WTC11 (cell line): ENCODE data around the gene ARHGEF25. TPM values are rescaled to one million over a fixed set of nuclear protein-coding genes. Genes with fewer than 3 reads are reported as not detected.

Experiments used
- ATAC-seq: fragments of 200-7000 bp; cut with Tn5 transposase; 2 replicates; pipeline ENCODE4 v1.10.0; 2021; ENCODE audit warnings: mild to moderate bottlenecking, moderate library complexity
- CTCF ChIA-PET: fragments of 300-600 bp; sonication (Branson Sonifier 250); formaldehyde crosslinking; loops from one replicate; lab custom pipeline; 2021; ENCODE audit warnings: antibody characterized with exemption; lab: Charles Lee
- POLR2A ChIA-PET: fragments of 350-600 bp; sonication (Branson Sonifier 250); formaldehyde crosslinking; loops from one replicate; lab custom pipeline; 2021; ENCODE audit warnings: antibody characterized with exemption; lab: Charles Lee
- DNase-seq: peaks from one replicate; pipeline ENCODE4 v3.0.0; 2021; ENCODE audit warnings: low spot score
- H3K27ac Mint-ChIP-seq: 2 replicates; pipeline ENCODE4 v1.8.0; 2021; ENCODE audit warnings: mixed read lengths
- H3K27me3 Mint-ChIP-seq: 2 replicates; pipeline ENCODE4 v1.8.0; 2021; ENCODE audit warnings: low read depth, mild to moderate bottlenecking, moderate library complexity, mixed read lengths
- H3K36me3 Mint-ChIP-seq: 2 replicates; pipeline ENCODE4 v1.8.0; 2021; ENCODE audit warnings: mixed read lengths
- H3K4me1 Mint-ChIP-seq: 2 replicates; pipeline ENCODE4 v1.8.0; 2022; ENCODE audit warnings: mixed read lengths
- H3K4me3 Mint-ChIP-seq: 2 replicates; pipeline ENCODE4 v1.8.0; 2021; ENCODE audit warnings: mild to moderate bottlenecking, moderate library complexity, mixed read lengths
- H3K9me3 Mint-ChIP-seq: 2 replicates; pipeline ENCODE4 v1.8.0; 2021; ENCODE audit warnings: mixed read lengths
- CREB1 ChIP-seq: sonication (generic); formaldehyde crosslinking; IDR thresholded peaks from 2 replicates; pipeline ENCODE4 v1.8.0; 2023; ENCODE audit warnings: mild to moderate bottlenecking, missing genetic modification reagents
- CTCF ChIP-seq: fragments of 200-600 bp; IDR thresholded peaks from 2 replicates; pipeline ENCODE4 v1.8.0; 2022; ENCODE audit warnings: antibody characterized with exemption
- EMX1 ChIP-seq: fragments of 250-450 bp; sonication (Bioruptor Pico); IDR thresholded peaks from 2 replicates; pipeline ENCODE4 v1.8.0; 2021; ENCODE audit warnings: mild to moderate bottlenecking
- ERG ChIP-seq: fragments of 250-450 bp; sonication (Bioruptor Pico); IDR thresholded peaks from 2 replicates; pipeline ENCODE4 v1.8.0; 2021; ENCODE audit warnings: mild to moderate bottlenecking
- FOXK1 ChIP-seq: sonication (generic); formaldehyde crosslinking; IDR thresholded peaks from 2 replicates; pipeline ENCODE4 v1.8.0; 2022; ENCODE audit warnings: mild to moderate bottlenecking, moderate library complexity, missing genetic modification reagents
- GTF2I ChIP-seq: fragments of 250-450 bp; sonication (Bioruptor Pico); conservative IDR thresholded peaks from 2 replicates; pipeline ENCODE4 v1.4.0; 2021; ENCODE audit warnings: mild to moderate bottlenecking
- JAZF1 ChIP-seq: fragments of 250-450 bp; sonication (Bioruptor Pico); IDR thresholded peaks from 2 replicates; pipeline ENCODE4 v1.9.0; 2021; ENCODE audit warnings: moderate library complexity, mild to moderate bottlenecking, inconsistent platforms
- MAX ChIP-seq: sonication (generic); formaldehyde crosslinking; IDR thresholded peaks from 2 replicates; pipeline ENCODE4 v1.8.0; 2022; ENCODE audit warnings: mild to moderate bottlenecking, missing genetic modification reagents
- MXD4 ChIP-seq: fragments of 250-450 bp; sonication (Bioruptor Pico); IDR thresholded peaks from 2 replicates; pipeline ENCODE4 v1.8.0; 2021; ENCODE audit warnings: mild to moderate bottlenecking, moderate library complexity, borderline replicate concordance
- NFATC4 ChIP-seq: fragments of 250-450 bp; sonication (Bioruptor Pico); IDR thresholded peaks from 2 replicates; pipeline ENCODE4 v1.9.0; 2021; ENCODE audit warnings: mild to moderate bottlenecking
- NR1H2 ChIP-seq: sonication (generic); formaldehyde crosslinking; IDR thresholded peaks from 2 replicates; pipeline ENCODE4 v1.9.0; 2021; ENCODE audit warnings: mild to moderate bottlenecking, moderate library complexity, missing genetic modification reagents
- RORB ChIP-seq: fragments of 250-450 bp; sonication (Bioruptor Pico); IDR thresholded peaks from 2 replicates; pipeline ENCODE4 v1.9.0; 2021; ENCODE audit warnings: mild to moderate bottlenecking
- SMAD3 ChIP-seq: sonication (generic); formaldehyde crosslinking; IDR thresholded peaks from 2 replicates; pipeline ENCODE4 v1.8.0; 2022; ENCODE audit warnings: missing genetic modification reagents, mild to moderate bottlenecking, borderline replicate concordance
- SOX15 ChIP-seq: fragments of 250-450 bp; sonication (Bioruptor Pico); IDR thresholded peaks from 2 replicates; pipeline ENCODE4 v1.9.0; 2021; ENCODE audit warnings: mild to moderate bottlenecking
- TEAD1 ChIP-seq: sonication (generic); formaldehyde crosslinking; IDR thresholded peaks from 2 replicates; pipeline ENCODE4 v1.8.0; 2022; ENCODE audit warnings: mild to moderate bottlenecking, missing genetic modification reagents
- ZBTB21 ChIP-seq: sonication (generic); formaldehyde crosslinking; IDR thresholded peaks from 2 replicates; pipeline ENCODE4 v1.8.1; 2023; ENCODE audit warnings: mild to moderate bottlenecking, missing genetic modification reagents, borderline replicate concordance
- ZNF425 ChIP-seq: fragments of 250-450 bp; sonication (Bioruptor Pico); conservative IDR thresholded peaks from 2 replicates; pipeline ENCODE4 v1.9.0; 2021; ENCODE audit warnings: mild to moderate bottlenecking
- ZNF512 ChIP-seq: sonication (generic); formaldehyde crosslinking; IDR thresholded peaks from 2 replicates; pipeline ENCODE4 v1.8.1; 2022; ENCODE audit warnings: missing genetic modification reagents, borderline replicate concordance
- ZNF671 ChIP-seq: fragments of 250-450 bp; sonication (Bioruptor Pico); IDR thresholded peaks from 2 replicates; pipeline ENCODE4 v1.8.0; 2021; ENCODE audit warnings: mild to moderate bottlenecking
- total RNA-seq: library from RNA; stranded (reverse); gene quantifications from 3 replicates; pipeline ENCODE4 v1.2.3, GENCODE V29; 2021
- TF ChIP-seq, protein P1 (sequence below): sonication (generic); formaldehyde crosslinking; IDR thresholded peaks from 2 replicates; pipeline ENCODE4 v1.8.0; 2023; ENCODE audit warnings: missing genetic modification reagents, mild to moderate bottlenecking, borderline replicate concordance
- TF ChIP-seq, protein P2 (sequence below): sonication (generic); formaldehyde crosslinking; IDR thresholded peaks from 2 replicates; pipeline ENCODE4 v1.8.1; 2022; ENCODE audit warnings: low read depth, mild to moderate bottlenecking, moderate library complexity, missing genetic modification reagents, borderline replicate concordance

ARHGEF25 gene
- total RNA-seq, 1 experiment from 2014 or later = 11.9 TPM

DNA sequence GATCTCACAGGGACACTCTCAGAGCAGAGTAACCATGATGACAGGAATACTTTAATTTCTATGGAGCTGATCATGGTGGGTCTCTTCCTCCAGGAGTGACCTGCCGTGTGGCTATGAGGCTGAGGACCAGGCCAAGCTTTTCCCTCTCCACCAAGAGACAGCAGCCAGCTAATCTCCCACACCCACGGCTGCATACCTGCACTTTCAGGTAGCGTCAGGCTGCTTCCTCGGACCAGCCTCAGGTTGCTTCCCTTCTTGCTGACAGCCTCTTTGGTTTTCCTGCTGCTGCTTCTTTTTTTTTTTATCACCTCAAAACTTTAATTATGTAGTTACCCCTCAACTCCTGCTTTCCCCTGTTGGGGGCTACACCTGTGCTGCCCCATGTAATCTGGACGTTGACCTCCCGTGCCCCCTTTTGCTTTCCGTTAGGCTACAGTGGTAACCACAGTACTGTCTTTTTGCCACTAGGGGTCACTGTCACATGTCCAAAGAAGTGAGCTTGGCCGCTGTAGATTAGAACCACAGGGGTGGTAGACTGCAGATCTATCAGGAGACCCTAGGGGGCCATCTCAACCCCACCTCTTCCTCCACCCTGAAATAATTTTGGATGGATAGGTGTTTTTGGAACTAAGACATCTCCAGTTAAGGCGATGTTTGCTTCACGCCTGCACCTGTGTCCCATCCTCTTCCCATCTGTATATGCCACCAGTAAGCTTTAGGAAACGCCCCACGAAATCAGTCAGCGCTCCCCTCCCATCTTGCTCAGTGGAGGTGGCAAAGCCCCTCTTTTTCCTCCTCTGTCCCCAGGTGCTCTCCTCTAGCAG, 28.0 kb upstream of the ARHGEF25 start:
- H3K4me1 Mint-ChIP-seq = no peaks in the 10 kb centered on the region; the same call in 1 of the 2 replicates
- no peak overlapping the region for H3K4me3 Mint-ChIP-seq
- H3K9me3 Mint-ChIP-seq = no peaks in the 10 kb centered on the region
- peaks cover 19% of the 10 kb centered on the region for H3K36me3 Mint-ChIP-seq
- DNase-seq = peak; percentile 76
- no peak overlapping the region for H3K27ac Mint-ChIP-seq
- ATAC-seq = peak; percentile 99
- CTCF ChIA-PET = interaction anchor here (0.6 to 4.2 kb wide), 51 partner anchors 8 to 1133 kb away, joined by 3 to 74 read pairs (median 5); partner anchors contain the start of genes ARHGEF25, AVIL, B4GALNT1 and CYP27B1
- POLR2A ChIA-PET = interaction anchor here (0.5 to 1.0 kb wide), 2 partner anchors 15 to 152 kb away, joined by 3 read pairs; no protein-coding TSS in a partner anchor
- TF ChIP-seq NFATC4 (CRISPR knock-in tag) (no peak), FOXK1 (CRISPR knock-in tag) (no peak), MAX (CRISPR knock-in tag) (0 out of 2 replicates have a peak, but pooled peaks have one; percentile 13), ERG (CRISPR knock-in tag) (no peak), SOX15 (CRISPR knock-in tag) (no peak), MXD4 (no peak), SMAD3 (CRISPR knock-in tag) (no peak), CREB1 (no peak), CTCF (peak; percentile 92), JAZF1 (CRISPR knock-in tag) (no peak), EMX1 (CRISPR knock-in tag) (no peak), TEAD1 (no peak)
- TF ChIP-seq, protein P1, sequence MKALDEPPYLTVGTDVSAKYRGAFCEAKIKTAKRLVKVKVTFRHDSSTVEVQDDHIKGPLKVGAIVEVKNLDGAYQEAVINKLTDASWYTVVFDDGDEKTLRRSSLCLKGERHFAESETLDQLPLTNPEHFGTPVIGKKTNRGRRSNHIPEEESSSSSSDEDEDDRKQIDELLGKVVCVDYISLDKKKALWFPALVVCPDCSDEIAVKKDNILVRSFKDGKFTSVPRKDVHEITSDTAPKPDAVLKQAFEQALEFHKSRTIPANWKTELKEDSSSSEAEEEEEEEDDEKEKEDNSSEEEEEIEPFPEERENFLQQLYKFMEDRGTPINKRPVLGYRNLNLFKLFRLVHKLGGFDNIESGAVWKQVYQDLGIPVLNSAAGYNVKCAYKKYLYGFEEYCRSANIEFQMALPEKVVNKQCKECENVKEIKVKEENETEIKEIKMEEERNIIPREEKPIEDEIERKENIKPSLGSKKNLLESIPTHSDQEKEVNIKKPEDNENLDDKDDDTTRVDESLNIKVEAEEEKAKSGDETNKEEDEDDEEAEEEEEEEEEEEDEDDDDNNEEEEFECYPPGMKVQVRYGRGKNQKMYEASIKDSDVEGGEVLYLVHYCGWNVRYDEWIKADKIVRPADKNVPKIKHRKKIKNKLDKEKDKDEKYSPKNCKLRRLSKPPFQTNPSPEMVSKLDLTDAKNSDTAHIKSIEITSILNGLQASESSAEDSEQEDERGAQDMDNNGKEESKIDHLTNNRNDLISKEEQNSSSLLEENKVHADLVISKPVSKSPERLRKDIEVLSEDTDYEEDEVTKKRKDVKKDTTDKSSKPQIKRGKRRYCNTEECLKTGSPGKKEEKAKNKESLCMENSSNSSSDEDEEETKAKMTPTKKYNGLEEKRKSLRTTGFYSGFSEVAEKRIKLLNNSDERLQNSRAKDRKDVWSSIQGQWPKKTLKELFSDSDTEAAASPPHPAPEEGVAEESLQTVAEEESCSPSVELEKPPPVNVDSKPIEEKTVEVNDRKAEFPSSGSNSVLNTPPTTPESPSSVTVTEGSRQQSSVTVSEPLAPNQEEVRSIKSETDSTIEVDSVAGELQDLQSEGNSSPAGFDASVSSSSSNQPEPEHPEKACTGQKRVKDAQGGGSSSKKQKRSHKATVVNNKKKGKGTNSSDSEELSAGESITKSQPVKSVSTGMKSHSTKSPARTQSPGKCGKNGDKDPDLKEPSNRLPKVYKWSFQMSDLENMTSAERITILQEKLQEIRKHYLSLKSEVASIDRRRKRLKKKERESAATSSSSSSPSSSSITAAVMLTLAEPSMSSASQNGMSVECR (CRISPR knock-in tag) = no peak
- TF ChIP-seq, all 79 proteins: peak for 2
- 0 out of 2 replicates have a peak, but pooled peaks cover 3% of the 10 kb centered on the region for H3K27me3 Mint-ChIP-seq

GRCh38 chr12:57584050-57584449, 27.2 kb upstream of the ARHGEF25 start:
- DNase-seq (no peak), ATAC-seq (no peak)
- peaks cover 14% of the 10 kb centered on the region for H3K36me3 Mint-ChIP-seq
- 0 out of 2 replicates have a peak, but pooled peaks cover 3% of the 10 kb centered on the region for H3K27me3 Mint-ChIP-seq
- POLR2A ChIA-PET = no interaction called here
- CTCF ChIA-PET = interaction anchor here (0.6 to 4.2 kb wide), 23 partner anchors 10 to 371 kb away, joined by 3 to 74 read pairs (median 8); partner anchors contain the start of genes ARHGEF25, B4GALNT1, CYP27B1 and GLI1
- H3K9me3 Mint-ChIP-seq = no peaks in the 10 kb centered on the region
- no peak overlapping the region for H3K27ac Mint-ChIP-seq
- H3K4me3 Mint-ChIP-seq = no peak overlapping the region
- H3K4me1 Mint-ChIP-seq = no peaks in the 10 kb centered on the region; the same call in 1 of the 2 replicates
- TF ChIP-seq RORB (no peak), ZBTB21 (CRISPR knock-in tag) (no peak), NR1H2 (no peak), GTF2I (CRISPR knock-in tag) (no peak), ZNF425 (no peak), ZNF671 (CRISPR knock-in tag) (no peak), ZNF512 (CRISPR knock-in tag) (no peak)
- TF ChIP-seq, protein P2, sequence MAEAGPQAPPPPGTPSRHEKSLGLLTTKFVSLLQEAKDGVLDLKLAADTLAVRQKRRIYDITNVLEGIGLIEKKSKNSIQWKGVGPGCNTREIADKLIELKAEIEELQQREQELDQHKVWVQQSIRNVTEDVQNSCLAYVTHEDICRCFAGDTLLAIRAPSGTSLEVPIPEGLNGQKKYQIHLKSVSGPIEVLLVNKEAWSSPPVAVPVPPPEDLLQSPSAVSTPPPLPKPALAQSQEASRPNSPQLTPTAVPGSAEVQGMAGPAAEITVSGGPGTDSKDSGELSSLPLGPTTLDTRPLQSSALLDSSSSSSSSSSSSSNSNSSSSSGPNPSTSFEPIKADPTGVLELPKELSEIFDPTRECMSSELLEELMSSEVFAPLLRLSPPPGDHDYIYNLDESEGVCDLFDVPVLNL (CRISPR knock-in tag) = no peak
